CD8-positive, alpha-beta memory T cell (primary cell): ENCODE data around the gene MFSD6. TPM values are rescaled to one million over a fixed set of nuclear protein-coding genes. Genes with fewer than 3 reads are reported as not detected.
A peak's percentile ranks its signal among the peaks of the same experiment; 100 is the strongest.
"Not testable (repeated sequence)": the region's sequence is repeated elsewhere in the genome, so short reads cannot be mapped to it uniquely, and the experiment has no call there.

Experiments used
- CTCF ChIA-PET: fragments of 350-600 bp; sonication (Branson Sonifier 250); formaldehyde crosslinking; loops from one replicate; lab custom pipeline; 2021; ENCODE audit warnings: antibody characterized with exemption; lab: Charles Lee
- POLR2A ChIA-PET: fragments of 350-600 bp; sonication (Branson Sonifier 250); formaldehyde crosslinking; loops from one replicate; lab custom pipeline; 2021; ENCODE audit warnings: antibody characterized with exemption; lab: Charles Lee
- DNase-seq, 5 donors: peaks; one replicate each; pipeline versions ENCODE4 v3.0.0 to v3.0.0-alpha.2; 2020 to 2022; ENCODE audit warnings: mixed read lengths in 1 of 5
- H3K27ac ChIP-seq: one replicate; pipeline ENCODE4 v1.7.0; 2013; ENCODE audit warnings: low read depth, mild to moderate bottlenecking, low read length, moderate library complexity
- H3K27me3 ChIP-seq: 2 replicates; pipeline ENCODE4 v1.7.0; 2013; ENCODE audit warnings: low read length, mild to moderate bottlenecking; ENCODE audit not compliant: insufficient read depth, poor library complexity, severe bottlenecking
- H3K36me3 ChIP-seq: 2 replicates; pipeline ENCODE4 v1.7.0; 2013; ENCODE audit warnings: mild to moderate bottlenecking, low read length, moderate library complexity; ENCODE audit not compliant: insufficient read depth
- H3K4me1 ChIP-seq: 2 replicates; pipeline ENCODE4 v1.7.0; 2013; ENCODE audit warnings: mild to moderate bottlenecking, low read length, moderate library complexity; ENCODE audit not compliant: insufficient read depth
- H3K4me3 ChIP-seq: 2 replicates; pipeline ENCODE4 v1.7.0; 2013; ENCODE audit warnings: mild to moderate bottlenecking, low read length
- H3K9me3 ChIP-seq: 2 replicates; pipeline ENCODE4 v1.7.0; 2013; ENCODE audit warnings: mild to moderate bottlenecking, low read length
- H3K27ac Mint-ChIP-seq, 8 donors: one replicate each; pipeline ENCODE4 v1.8.0; 2020 to 2021; ENCODE audit warnings: mixed read lengths in 8 of 8, mild to moderate bottlenecking in 6 of 8, inconsistent platforms in 3 of 8, moderate library complexity in 3 of 8
- H3K27me3 Mint-ChIP-seq, 2 donors: one replicate each; pipeline ENCODE4 v1.8.0; 2020 to 2021; ENCODE audit warnings: mixed read lengths in 2 of 2, mild to moderate bottlenecking in 1 of 2, moderate library complexity in 1 of 2
- H3K36me3 Mint-ChIP-seq, 3 donors: one replicate each; pipeline ENCODE4 v1.8.0; 2020 to 2021; ENCODE audit warnings: mixed read lengths in 3 of 3, inconsistent platforms in 1 of 3, mild to moderate bottlenecking in 1 of 3
- H3K4me1 Mint-ChIP-seq, 3 donors: one replicate each; pipeline ENCODE4 v1.8.0; 2020 to 2021; ENCODE audit warnings: mixed read lengths in 3 of 3, inconsistent platforms in 1 of 3, mild to moderate bottlenecking in 1 of 3
- H3K4me3 Mint-ChIP-seq, 7 donors: one replicate each; pipeline ENCODE4 v1.8.0; 2020 to 2021; ENCODE audit warnings: mixed read lengths in 7 of 7, mild to moderate bottlenecking in 6 of 7, moderate library complexity in 4 of 7, inconsistent platforms in 2 of 7
- H3K9me3 Mint-ChIP-seq, 5 donors: one replicate each; pipeline ENCODE4 v1.8.0; 2020 to 2022; ENCODE audit warnings: mixed read lengths in 5 of 5, mild to moderate bottlenecking in 3 of 5, moderate library complexity in 2 of 5, inconsistent platforms in 1 of 5
- polyA plus RNA-seq: library from polyadenylated mRNA; unstranded; fragments of 300-500 nt; fragmentation: Illumina TruSeq; gene quantifications from one replicate; pipeline ENCODE4 v1.2.3, GENCODE V29; 2021
- total RNA-seq, 2 experiments: library from RNA; stranded (reverse); gene quantifications; one replicate each; pipeline ENCODE4 v1.2.3, GENCODE V29; 2021

MFSD6 gene
- total and polyA plus RNA-seq, 3 experiments from 2014 or later = 31.8 to 65.7 (median 64.9) TPM

- H3K4me3 ChIP-seq = no peak overlapping the region
- H3K27me3 ChIP-seq = no peaks in the 10 kb centered on the region
- ChIA-PET CTCF (no interaction called here), POLR2A (interaction anchor here (0.6 kb wide), 1 partner anchor 121 kb away, joined by 3 read pairs; no protein-coding TSS in a partner anchor)
- no peaks in the 10 kb centered on the region for H3K27me3 Mint-ChIP-seq
- peaks cover 20% of the 10 kb centered on the region for H3K36me3 ChIP-seq
- H3K4me3 Mint-ChIP-seq = no peak overlapping the region
- no peaks in the 10 kb centered on the region for H3K9me3 ChIP-seq
- peaks cover 0 to 81% (median 12%) of the 10 kb centered on the region in 3 donors for H3K36me3 Mint-ChIP-seq
- H3K4me1 ChIP-seq = no peaks in the 10 kb centered on the region
- DNase-seq = no peak
- peaks cover 8 to 11% (median 9%) of the 10 kb centered on the region in 3 donors for H3K4me1 Mint-ChIP-seq
- no peak overlapping the region for H3K27ac ChIP-seq
- H3K9me3 Mint-ChIP-seq = no peaks in the 10 kb centered on the region
- H3K27ac Mint-ChIP-seq = peak overlapping the region; percentile 1 to 87 (median 76)
Observed at GRCh38 chr2:190505696-190506095, 97.5 kb downstream of the MFSD6 start.

- Histone ChIP-seq H3K27me3 (no peaks in the 10 kb centered on the region), H3K9me3 (no peaks in the 10 kb centered on the region), H3K4me3 (no peak overlapping the region), H3K27ac (no peak overlapping the region), H3K4me1 (no peaks in the 10 kb centered on the region), H3K36me3 (peaks cover 20% of the 10 kb centered on the region)
- H3K4me3 Mint-ChIP-seq = no peak overlapping the region
- POLR2A ChIA-PET = no interaction called here
- H3K27ac Mint-ChIP-seq = peak overlapping the region in 5 of 8 donors; percentile 6 to 86 (median 52)
- CTCF ChIA-PET = no interaction called here
- no peaks in the 10 kb centered on the region for H3K27me3 Mint-ChIP-seq
- H3K36me3 Mint-ChIP-seq = peaks cover 0 to 78% (median 13%) of the 10 kb centered on the region in 3 donors
- DNase-seq = no peak
- H3K9me3 Mint-ChIP-seq = no peaks in the 10 kb centered on the region
- peaks cover 7 to 9% (median 8%) of the 10 kb centered on the region in 3 donors for H3K4me1 Mint-ChIP-seq
Observed at GRCh38 chr2:190506666-190507065, 98.5 kb downstream of the MFSD6 start.

GRCh38 chr2:190507135-190507534 is 99.0 kb downstream of the MFSD6 start:
- DNase-seq = no peak
- Mint-ChIP-seq H3K4me1 (peaks cover 7 to 9% (median 8%) of the 10 kb centered on the region in 3 donors), H3K36me3 (peaks cover 0 to 74% (median 13%) of the 10 kb centered on the region in 3 donors), H3K4me3 (no peak overlapping the region), H3K27me3 (no peaks in the 10 kb centered on the region), H3K9me3 (no peaks in the 10 kb centered on the region), H3K27ac (peak overlapping the region in 3 of 8 donors; percentile 68 to 78 (median 77))
- Histone ChIP-seq H3K27me3 (no peaks in the 10 kb centered on the region), H3K36me3 (peaks cover 16% of the 10 kb centered on the region), H3K4me1 (no peaks in the 10 kb centered on the region), H3K27ac (no peak overlapping the region), H3K4me3 (no peak overlapping the region), H3K9me3 (no peaks in the 10 kb centered on the region)
- POLR2A ChIA-PET = no interaction called here
- CTCF ChIA-PET = no interaction called here

- Mint-ChIP-seq H3K36me3 (peaks cover 0 to 61% (median 17%) of the 10 kb centered on the region in 3 donors), H3K4me1 (peaks cover 7 to 14% (median 14%) of the 10 kb centered on the region in 3 donors)
- H3K9me3 Mint-ChIP-seq, H3K4me1 ChIP-seq, H3K27ac ChIP-seq, POLR2A ChIA-PET, H3K27me3 ChIP-seq, H3K4me3 ChIP-seq, CTCF ChIA-PET, H3K9me3 ChIP-seq, H3K27ac Mint-ChIP-seq, H3K4me3 Mint-ChIP-seq, H3K27me3 Mint-ChIP-seq, H3K36me3 ChIP-seq, DNase-seq: not testable (repeated sequence)
Observed at GRCh38 chr2:190509895-190510294, 101.7 kb downstream of the MFSD6 start.

DNA sequence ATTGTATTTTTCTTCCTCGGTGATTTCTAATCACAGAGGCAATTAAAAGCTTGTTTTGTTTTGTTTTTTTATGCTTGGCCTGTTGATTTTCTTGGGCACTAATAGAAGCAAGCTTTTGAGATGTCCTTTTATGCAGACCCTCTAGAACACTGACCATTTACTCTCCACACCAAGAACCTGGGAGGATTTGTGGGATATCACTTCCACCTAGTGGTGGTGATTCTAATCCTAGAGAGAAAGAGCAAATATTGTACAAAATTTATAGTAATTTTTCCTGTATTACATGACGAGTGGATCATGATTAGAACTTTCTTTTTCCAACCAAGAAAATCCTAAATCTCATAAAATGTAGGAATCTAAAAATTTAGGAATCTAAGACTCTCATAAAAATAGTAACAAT is 102.9 kb downstream of the MFSD6 start:
- Mint-ChIP-seq H3K4me1 (peaks cover 17 to 23% (median 19%) of the 10 kb centered on the region in 3 donors), H3K36me3 (peaks cover 0 to 52% (median 17%) of the 10 kb centered on the region in 3 donors), H3K27me3 (no peaks in the 10 kb centered on the region), H3K4me3 (no peak overlapping the region), H3K9me3 (no peaks in the 10 kb centered on the region), H3K27ac (peak overlapping the region in 3 of 8 donors; percentile 6 to 64 (median 52))
- POLR2A ChIA-PET = no interaction called here
- H3K4me3 ChIP-seq = no peak overlapping the region
- H3K9me3 ChIP-seq = no peaks in the 10 kb centered on the region
- peaks cover 11% of the 10 kb centered on the region for H3K4me1 ChIP-seq
- no peak for DNase-seq
- no peaks in the 10 kb centered on the region for H3K36me3 ChIP-seq
- CTCF ChIA-PET = no interaction called here
- no peaks in the 10 kb centered on the region for H3K27me3 ChIP-seq
- no peak overlapping the region for H3K27ac ChIP-seq

DNA sequence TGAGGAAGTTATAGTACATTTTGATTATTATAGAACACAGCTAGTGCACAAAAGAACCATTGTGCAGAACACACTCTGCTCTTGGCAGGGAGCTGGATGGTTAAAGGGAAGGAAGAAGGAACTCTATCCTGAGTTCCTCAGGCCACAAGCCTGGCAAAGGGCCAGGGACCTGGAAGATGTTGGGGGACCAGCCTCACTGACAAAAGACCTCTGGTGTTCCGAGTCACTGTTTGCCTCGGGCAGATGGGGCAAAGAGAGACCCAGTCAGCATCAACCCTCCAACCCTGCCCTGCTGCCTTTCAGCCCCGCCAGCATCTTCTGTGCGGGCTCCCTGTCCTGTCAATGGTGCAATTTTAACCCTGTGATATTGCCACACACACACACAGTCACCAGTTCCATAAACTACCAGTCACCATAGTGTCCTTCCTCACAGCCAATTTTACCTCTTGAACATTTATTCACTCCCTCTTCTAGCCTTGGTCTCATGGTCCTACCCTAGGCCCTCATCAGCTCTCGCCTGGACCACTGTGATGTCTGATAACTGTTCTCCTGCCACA is 104.5 kb downstream of the MFSD6 start:
- Mint-ChIP-seq H3K9me3 (no peaks in the 10 kb centered on the region), H3K27ac (peak overlapping the region in 2 of 8 donors; percentile 53 to 72), H3K36me3 (peaks cover 0 to 44% (median 17%) of the 10 kb centered on the region in 3 donors), H3K4me1 (peaks cover 19 to 31% (median 25%) of the 10 kb centered on the region in 3 donors), H3K4me3 (no peak overlapping the region), H3K27me3 (no peaks in the 10 kb centered on the region)
- no peak overlapping the region for H3K27ac ChIP-seq
- ChIA-PET CTCF (interaction anchor here (1.8 kb wide), 1 partner anchor 130 kb away, joined by 4 read pairs; no protein-coding TSS in a partner anchor), POLR2A (no interaction called here)
- DNase-seq = no peak
- no peaks in the 10 kb centered on the region for H3K9me3 ChIP-seq
- H3K4me1 ChIP-seq = peaks cover 19% of the 10 kb centered on the region
- H3K27me3 ChIP-seq = no peaks in the 10 kb centered on the region
- H3K4me3 ChIP-seq = no peak overlapping the region
- no peaks in the 10 kb centered on the region for H3K36me3 ChIP-seq

- POLR2A ChIA-PET = no interaction called here
- Histone ChIP-seq H3K27me3 (no peaks in the 10 kb centered on the region), H3K4me3 (no peak overlapping the region), H3K36me3 (no peaks in the 10 kb centered on the region), H3K9me3 (no peaks in the 10 kb centered on the region), H3K27ac (no peak overlapping the region), H3K4me1 (peaks cover 19% of the 10 kb centered on the region)
- H3K27ac Mint-ChIP-seq = peak overlapping the region in 2 of 8 donors; percentile 2 to 15
- no peaks in the 10 kb centered on the region for H3K27me3 Mint-ChIP-seq
- H3K9me3 Mint-ChIP-seq = no peaks in the 10 kb centered on the region
- H3K4me1 Mint-ChIP-seq = peaks cover 19 to 31% (median 26%) of the 10 kb centered on the region in 3 donors
- no peak overlapping the region for H3K4me3 Mint-ChIP-seq
- DNase-seq = no peak
- CTCF ChIA-PET = interaction anchor here (1.0 to 1.4 kb wide), 3 partner anchors 20 to 131 kb away, joined by 3 to 4 read pairs (median 3); no protein-coding TSS in a partner anchor
- peaks cover 0 to 41% (median 17%) of the 10 kb centered on the region in 3 donors for H3K36me3 Mint-ChIP-seq
Observed at GRCh38 chr2:190513877-190514276, 105.7 kb downstream of the MFSD6 start.

- H3K9me3 ChIP-seq = no peaks in the 10 kb centered on the region
- peaks cover 24 to 34% (median 30%) of the 10 kb centered on the region in 3 donors for H3K4me1 Mint-ChIP-seq
- DNase-seq = no peak
- H3K9me3 Mint-ChIP-seq = no peaks in the 10 kb centered on the region
- ChIA-PET POLR2A (no interaction called here), CTCF (interaction anchor here (1.0 to 1.4 kb wide), 3 partner anchors 19 to 132 kb away, joined by 3 to 4 read pairs (median 3); no protein-coding TSS in a partner anchor)
- H3K27me3 Mint-ChIP-seq = no peaks in the 10 kb centered on the region
- H3K4me3 ChIP-seq = no peak overlapping the region
- no peaks in the 10 kb centered on the region for H3K36me3 ChIP-seq
- peaks cover 0 to 35% (median 15%) of the 10 kb centered on the region in 3 donors for H3K36me3 Mint-ChIP-seq
- H3K27ac ChIP-seq = no peak overlapping the region
- no peak overlapping the region for H3K4me3 Mint-ChIP-seq
- peak overlapping the region in 1 of 8 donors; percentile 41 for H3K27ac Mint-ChIP-seq
- no peaks in the 10 kb centered on the region for H3K27me3 ChIP-seq
- H3K4me1 ChIP-seq = peaks cover 23% of the 10 kb centered on the region
Observed at GRCh38 chr2:190514676-190515075, 106.5 kb downstream of the MFSD6 start.
